Bronchial epithelial cell (primary cell): ENCODE measurements around the gene METTL23. TPM values are rescaled to one million over a fixed set of nuclear protein-coding genes. Genes with fewer than 3 reads are reported as not detected.

Experiments used
- DNase-seq: peaks from one replicate; pipeline ENCODE4 v3.0.0-alpha.2; 2010; ENCODE audit warnings: low read depth
- FAIRE-seq: peaks from 2 replicates; lab custom pipeline; 2011; peaks lifted over from hg19 to GRCh38; lab: Jason Lieb, UNC
- H3K27me3 ChIP-seq: 2 replicates; pipeline ENCODE4 v1.5.1; 2011; ENCODE audit warnings: low read length; ENCODE audit not compliant: control insufficient read depth, insufficient read depth
- H3K36me3 ChIP-seq: 2 replicates; pipeline ENCODE4 v1.5.1; 2011; ENCODE audit warnings: low read length; ENCODE audit not compliant: control insufficient read depth, insufficient read depth
- H3K4me3 ChIP-seq: 2 replicates; pipeline ENCODE4 v1.5.1; 2011; ENCODE audit warnings: mild to moderate bottlenecking, low read depth, low read length, control low read depth
- CTCF ChIP-seq: IDR thresholded peaks from 2 replicates; pipeline ENCODE4 v1.5.1; 2011; ENCODE audit warnings: mild to moderate bottlenecking, moderate library complexity, low read length, control low read depth, inconsistent platforms; ENCODE audit not compliant: insufficient read depth, severe bottlenecking
- total RNA-seq: library from RNA; depleted of rRNA; stranded (reverse); fragments of >200 nt; gene quantifications from 2 replicates; pipeline ENCODE4 v1.2.1, GENCODE V29; 2014

The METTL23 gene
- total RNA-seq, 1 donor from 2014 or later, result 18.7 TPM

- FAIRE-seq, result no peak
- peaks cover 8% of the 10 kb centered on the region for H3K36me3 ChIP-seq
- TF ChIP-seq CTCF, result no peak
- H3K4me3 ChIP-seq, result no peak overlapping the region
- DNase-seq, result no peak
- H3K27me3 ChIP-seq, result no peaks in the 10 kb centered on the region
Observed at GRCh38 chr17:76685846-76686245, 40.8 kb upstream of the METTL23 start.

DNA sequence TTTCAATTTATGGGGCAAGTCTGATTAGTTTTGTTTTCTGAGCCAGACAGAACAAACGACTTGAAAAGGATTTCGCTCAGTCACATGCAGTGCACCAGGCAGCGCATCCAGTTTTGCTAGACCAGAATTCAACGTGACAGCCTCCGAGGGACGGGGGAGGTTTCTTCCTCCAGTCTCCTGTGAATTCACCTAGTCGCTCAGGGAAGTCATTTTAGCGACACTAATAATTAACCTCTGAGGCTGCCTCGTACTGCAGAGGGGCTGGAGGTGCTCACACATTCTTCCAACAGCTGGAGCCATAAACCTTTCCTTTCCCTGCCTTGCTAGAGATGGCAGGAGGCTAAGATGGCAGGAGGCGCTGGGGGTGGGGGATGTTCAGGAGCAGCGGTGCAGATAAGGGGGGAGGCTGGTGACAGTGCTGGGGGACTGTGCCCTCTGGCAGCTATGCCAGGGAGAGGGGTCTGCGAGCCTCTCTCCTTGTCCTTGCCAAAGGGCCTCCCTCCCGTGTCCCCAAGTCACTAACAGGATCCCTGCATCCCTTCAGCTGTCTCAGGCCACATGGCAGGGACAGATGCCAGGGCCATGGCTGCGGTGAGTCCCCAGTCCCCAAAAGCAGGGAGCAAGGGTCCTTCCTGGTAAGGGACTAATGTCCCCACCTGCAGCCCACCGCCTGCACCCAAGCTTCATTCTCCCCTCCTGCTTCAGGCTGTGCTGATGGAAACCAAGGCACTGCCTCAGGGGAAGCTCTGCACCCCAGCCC lies 39.9 kb upstream of the METTL23 start:
- Histone ChIP-seq H3K27me3 (no peaks in the 10 kb centered on the region), H3K4me3 (no peak overlapping the region), H3K36me3 (peaks cover 7% of the 10 kb centered on the region)
- FAIRE-seq, result no peak
- DNase-seq, result no peak
- no peak for TF ChIP-seq CTCF

- no peak for FAIRE-seq
- no peak for DNase-seq
- no peak overlapping the region for H3K4me3 ChIP-seq
- TF ChIP-seq CTCF, result no peak
- no peaks in the 10 kb centered on the region for H3K27me3 ChIP-seq
- peaks cover 7% of the 10 kb centered on the region for H3K36me3 ChIP-seq
Observed at GRCh38 chr17:76687298-76688164, 39.1 kb upstream of the METTL23 start.

DNA sequence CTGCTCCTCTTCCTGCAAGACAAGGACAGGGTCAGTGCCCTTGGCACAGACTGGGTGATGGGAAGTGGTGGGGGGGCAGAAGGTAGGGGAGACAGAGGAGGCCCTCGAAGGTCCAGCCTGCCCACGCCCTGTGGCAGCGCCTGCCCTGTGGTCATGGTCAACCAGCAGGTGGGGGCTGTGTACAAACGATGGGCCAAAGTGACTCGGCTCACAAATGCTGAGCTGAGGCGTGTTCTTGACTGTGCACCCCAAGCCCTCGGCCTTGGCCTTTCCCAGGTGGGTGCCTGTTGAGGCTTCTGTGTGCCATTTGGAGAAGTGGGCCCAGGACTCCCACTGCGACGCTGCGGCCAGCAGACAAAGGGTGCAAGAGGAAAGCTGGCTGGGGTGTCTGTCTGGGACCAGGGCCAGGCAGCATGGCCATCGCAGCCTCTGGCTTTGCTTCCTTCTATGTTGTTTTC lies 38.4 kb upstream of the METTL23 start:
- Histone ChIP-seq H3K36me3 (peaks cover 5% of the 10 kb centered on the region), H3K27me3 (no peaks in the 10 kb centered on the region), H3K4me3 (no peak overlapping the region)
- FAIRE-seq (no peak), DNase-seq (no peak)
- TF ChIP-seq CTCF, result no peak

GRCh38 chr17:76689859-76690258 lies 36.8 kb upstream of the METTL23 start:
- TF ChIP-seq CTCF, result no peak
- Histone ChIP-seq H3K27me3 (no peaks in the 10 kb centered on the region), H3K4me3 (no peak overlapping the region), H3K36me3 (peaks cover 5% of the 10 kb centered on the region)
- DNase-seq (no peak), FAIRE-seq (no peak)
